C4-2B (cell line): ENCODE data around the gene AP4S1.

Experiments used
- H3K27ac ChIP-seq: fragments of 450-650 bp; 2 replicates; pipeline ENCODE4 v1.5.1; 2017
- CTCF ChIP-seq: fragments of 450-650 bp; conservative IDR thresholded peaks from 2 replicates; pipeline ENCODE4 v1.5.1; 2017; ENCODE audit warnings: mild to moderate bottlenecking
- ZFX ChIP-seq: fragments of 450-650 bp; IDR thresholded peaks from 2 replicates; pipeline ENCODE4 v1.6.1; 2017

AP4S1 gene

GRCh38 chr14:31122098-31122611 lies 96.7 kb downstream of the AP4S1 start:
- no peak overlapping the region for H3K27ac ChIP-seq
- TF ChIP-seq ZFX (no peak), CTCF (no peak)

- no peak overlapping the region for H3K27ac ChIP-seq
- TF ChIP-seq ZFX (no peak), CTCF (no peak)
These were observed 97.5 kb downstream of the AP4S1 start for GRCh38 chr14:31122921-31123320.

- TF ChIP-seq ZFX (no peak), CTCF (no peak)
- H3K27ac ChIP-seq: no peak overlapping the region
These were observed 98.7 kb downstream of the AP4S1 start for GRCh38 chr14:31124197-31124596.

- H3K27ac ChIP-seq: no peak overlapping the region
- no peak for TF ChIP-seq CTCF
- no peak for TF ChIP-seq ZFX
These were observed 99.8 kb downstream of the AP4S1 start for GRCh38 chr14:31125231-31125630.

GRCh38 chr14:31126680-31127079 lies 101.2 kb downstream of the AP4S1 start:
- H3K27ac ChIP-seq: no peak overlapping the region

GRCh38 chr14:31127690-31128089 lies 102.2 kb downstream of the AP4S1 start:
- TF ChIP-seq CTCF (no peak), ZFX (no peak)
- no peak overlapping the region for H3K27ac ChIP-seq

More at GRCh38 chr14:31126680-31127079, 101.2 kb downstream of the AP4S1 start:
- TF ChIP-seq CTCF (no peak), ZFX (no peak)

GRCh38 chr14:31128601-31129526 lies 103.4 kb downstream of the AP4S1 start:
- TF ChIP-seq CTCF: no peak
- TF ChIP-seq ZFX: no peak
- no peak overlapping the region for H3K27ac ChIP-seq
